Panc1 (cell line): ENCODE data around the gene BTBD8. TPM values are rescaled to one million over a fixed set of nuclear protein-coding genes. Genes with fewer than 3 reads are reported as not detected.

ENCODE experiments used
- ATAC-seq: fragments of 200-7000 bp; cut with Tn5 transposase; 2 replicates; pipeline ENCODE4 v1.9.1; 2020; ENCODE audit warnings: mild to moderate bottlenecking, moderate library complexity
- BruUV-seq: library from RNA; stranded (reverse); fragments of 400-500 nt; replicated peaks from 2 replicates; lab custom pipeline; 2021; lab: Mats Ljungman, UMichigan
- CTCF ChIA-PET: fragments of 300-600 bp; sonication (Branson Sonifier 250); formaldehyde crosslinking; loops from one replicate; lab custom pipeline; 2022; ENCODE audit warnings: antibody characterized with exemption; lab: Charles Lee
- POLR2A ChIA-PET: fragments of 300-600 bp; sonication (Branson Sonifier 250); formaldehyde crosslinking; loops from one replicate; lab custom pipeline; 2022; ENCODE audit warnings: antibody characterized with exemption; lab: Charles Lee
- DNase-seq: peaks from one replicate; pipeline ENCODE4 v3.0.0-alpha.2; 2010; ENCODE audit warnings: low read depth, low spot score
- H3K27ac ChIP-seq: 2 replicates; pipeline ENCODE4 v1.5.1; 2011; ENCODE audit warnings: mild to moderate bottlenecking, low read length, inconsistent platforms
- H3K27me3 ChIP-seq: fragments of 200-500 bp; sonication (Bioruptor generic); 2 replicates; pipeline ENCODE4 v1.6.0; 2014; ENCODE audit warnings: low read length, inconsistent platforms; ENCODE audit not compliant: control insufficient read depth, insufficient read depth
- H3K36me3 ChIP-seq: fragments of 200-500 bp; sonication (Bioruptor generic); 2 replicates; pipeline ENCODE4 v1.5.1; 2014; ENCODE audit warnings: inconsistent platforms, mild to moderate bottlenecking, low read length, moderate library complexity; ENCODE audit not compliant: control insufficient read depth, insufficient read depth
- H3K4me1 ChIP-seq: 2 replicates; pipeline ENCODE4 v1.5.1; 2011; ENCODE audit warnings: inconsistent platforms, mild to moderate bottlenecking, low read length, moderate library complexity; ENCODE audit not compliant: control insufficient read depth, insufficient read depth
- H3K4me3 ChIP-seq, 2 experiments: 2 replicates each; pipeline ENCODE4 v1.5.1; 2011 to 2012; ENCODE audit warnings: low read depth in 2 of 2, low read length in 2 of 2, mild to moderate bottlenecking in 2 of 2, inconsistent platforms in 1 of 2, moderate library complexity in 1 of 2
- H3K9me3 ChIP-seq: fragments of 200-500 bp; sonication (Bioruptor generic); 2 replicates; pipeline ENCODE4 v1.5.1; 2014; ENCODE audit warnings: low read depth, mild to moderate bottlenecking, inconsistent platforms, low read length, moderate library complexity; ENCODE audit not compliant: control insufficient read depth, insufficient read depth
- CTCF ChIP-seq: fragments of 450-650 bp; IDR thresholded peaks from 2 replicates; pipeline ENCODE4 v1.5.1; 2017; ENCODE audit warnings: mild to moderate bottlenecking
- POLR2AphosphoS5 ChIP-seq: IDR thresholded peaks from 2 replicates; pipeline ENCODE4 v1.6.1; 2012; ENCODE audit warnings: mild to moderate bottlenecking, low read depth, low read length, moderate library complexity
- REST ChIP-seq, 2 experiments: IDR thresholded peaks; 2 replicates each; pipeline ENCODE4 v1.6.1; 2011 to 2012; ENCODE audit warnings: low read depth in 2 of 2, control low read depth in 1 of 2, low read length in 1 of 2, mild to moderate bottlenecking in 1 of 2, moderate library complexity in 1 of 2; ENCODE audit not compliant: insufficient read depth in 1 of 2
- SIN3A ChIP-seq: IDR thresholded peaks from 2 replicates; pipeline ENCODE4 v1.6.1; 2012; ENCODE audit warnings: low read depth, mild to moderate bottlenecking, low read length, moderate library complexity, borderline replicate concordance; ENCODE audit not compliant: insufficient read depth
- TCF7L2 ChIP-seq: IDR thresholded peaks from 2 replicates; pipeline ENCODE4 v1.6.1; 2011; ENCODE audit warnings: mild to moderate bottlenecking, low read depth, low read length, inconsistent platforms
- in situ Hi-C: cut with HindIII; loops from 2 replicates; pipeline ENCODE4 v1.10.0; 2016; ENCODE audit warnings: low sequenced_read_pairs, low pct_unique_long_range_greater_than_20kb
- intact Hi-C: fragments of 100-400 bp; cut with micrococcal nuclease; formaldehyde crosslinking; loops from one replicate; pipeline ENCODE4 v1.10.0; 2022; ENCODE audit not compliant: unreplicated experiment
- total RNA-seq: library from RNA; stranded (reverse); gene quantifications from one replicate; pipeline ENCODE4 v1.2.1, GENCODE V29; 2021; ENCODE audit not compliant: unreplicated experiment

The BTBD8 gene
- total RNA-seq, 1 experiment from 2014 or later, result 0.69 TPM

GRCh38 chr1:92194511-92194910 lies 114.4 kb downstream of the BTBD8 start:
- in situ Hi-C loops, result no loop called here
- ChIA-PET CTCF (no interaction called here), POLR2A (no interaction called here)
- BruUV-seq, result no TSS peak
- Histone ChIP-seq H3K27me3 (no peaks in the 10 kb centered on the region), H3K36me3 (no peaks in the 10 kb centered on the region), H3K4me1 (no peaks in the 10 kb centered on the region; the same call in 1 of the 2 replicates), H3K4me3 (no peak overlapping the region), H3K27ac (no peak overlapping the region), H3K9me3 (no peaks in the 10 kb centered on the region)
- TF ChIP-seq TCF7L2 (no peak), SIN3A (no peak), REST (IDR thresholded peaks at IDR 0.05; ENCODE audit: insufficient read depth in 1 of 2, low read depth in 2 of 2, low read length in 1 of 2) (no peak), CTCF (no peak), POLR2AphosphoS5 (no peak)
- no peak for ATAC-seq
- DNase-seq, result no peak
- intact Hi-C loops, result no loop called here

- in situ Hi-C loops, result no loop called here
- POLR2A ChIA-PET, result no interaction called here
- BruUV-seq, result no TSS peak
These were observed 121.8 kb downstream of the BTBD8 start for GRCh38 chr1:92201973-92202372.

More at GRCh38 chr1:92201973-92202372, 121.8 kb downstream of the BTBD8 start:
- intact Hi-C loops, result no loop called here
- no peaks in the 10 kb centered on the region for H3K27me3 ChIP-seq
- TF ChIP-seq CTCF, result no peak
- no peak for TF ChIP-seq TCF7L2
- TF ChIP-seq POLR2AphosphoS5, result no peak
- TF ChIP-seq REST (IDR thresholded peaks at IDR 0.05; ENCODE audit: insufficient read depth in 1 of 2, low read depth in 2 of 2, low read length in 1 of 2), result no peak
- TF ChIP-seq SIN3A, result no peak
- H3K4me1 ChIP-seq, result no peaks in the 10 kb centered on the region; the same call in 1 of the 2 replicates
- DNase-seq (no peak), ATAC-seq (no peak)
- no peaks in the 10 kb centered on the region for H3K36me3 ChIP-seq
- H3K9me3 ChIP-seq, result no peaks in the 10 kb centered on the region
- H3K27ac ChIP-seq, result no peak overlapping the region
- no peak overlapping the region for H3K4me3 ChIP-seq
- CTCF ChIA-PET, result no interaction called here
